ENCODE results near the gene KLHDC8A. TPM values are rescaled to one million over a fixed set of nuclear protein-coding genes. Genes with fewer than 3 reads are reported as not detected.

Gene KLHDC8A
- total RNA-seq, 2 donors from 2014 or later, result 0.38 to 0.53 TPM

GRCh38 chr1:205316161-205316566 lies 40.6 kb downstream of the KLHDC8A start:
- no peaks in the 10 kb centered on the region for H3K9me3 Mint-ChIP-seq
- Histone ChIP-seq H3K9me3 (ENCODE audit: control insufficient read depth, low read length) (no peaks in the 10 kb centered on the region), H3K36me3 (ENCODE audit: control insufficient read depth, insufficient read depth, low read length) (peaks cover 31% of the 10 kb centered on the region), H3K4me3 (ENCODE audit: low read length) (peak overlapping the region; percentile 97), H3K9ac (ENCODE audit: extremely low read depth, low read length, poor library complexity, severe bottlenecking) (no peak overlapping the region), H3K27me3 (ENCODE audit: control insufficient read depth, insufficient read depth, low read length, poor library complexity, severe bottlenecking) (no peaks in the 10 kb centered on the region), H3K4me1 (ENCODE audit: control insufficient read depth, insufficient read depth, low read length) (peaks cover 32% of the 10 kb centered on the region), H3K27ac (ENCODE audit: low read depth, low read length) (peak overlapping the region; percentile 45)
- TF ChIP-seq CTCF (conservative IDR thresholded peaks at IDR 0.05), result no peak
- H3K27ac Mint-ChIP-seq, result peak overlapping the region; percentile 16
- WGBS, 2 experiments (ENCODE audit: insufficient coverage in 1 of 2, insufficient read length in 1 of 2), result 80 to 86% methylated on average over 2 of the region's 2 CpGs
- peaks cover 3% of the 10 kb centered on the region for H3K27me3 Mint-ChIP-seq (ENCODE audit: insufficient read depth)
- DNase-seq, result no peak
- H3K36me3 Mint-ChIP-seq (ENCODE audit: low read depth), result peaks cover 12% of the 10 kb centered on the region
- no peak overlapping the region for H3K4me3 Mint-ChIP-seq
- H3K4me1 Mint-ChIP-seq, result peaks cover 81% of the 10 kb centered on the region

GRCh38 chr1:205315008-205315618 lies 41.6 kb downstream of the KLHDC8A start:
- Mint-ChIP-seq H3K36me3 (ENCODE audit: low read depth) (peaks cover 20% of the 10 kb centered on the region), H3K27me3 (ENCODE audit: insufficient read depth) (no peaks in the 10 kb centered on the region), H3K4me1 (peaks cover 73% of the 10 kb centered on the region), H3K27ac (peak overlapping the region; percentile 99), H3K4me3 (no peak overlapping the region), H3K9me3 (no peaks in the 10 kb centered on the region)
- Histone ChIP-seq H3K27ac (ENCODE audit: low read depth, low read length) (peak overlapping the region; percentile 99), H3K36me3 (ENCODE audit: control insufficient read depth, insufficient read depth, low read length) (peaks cover 41% of the 10 kb centered on the region), H3K27me3 (ENCODE audit: control insufficient read depth, insufficient read depth, low read length, poor library complexity, severe bottlenecking) (no peaks in the 10 kb centered on the region), H3K4me3 (ENCODE audit: low read length) (no peak overlapping the region), H3K9ac (ENCODE audit: extremely low read depth, low read length, poor library complexity, severe bottlenecking) (no peak overlapping the region), H3K4me1 (ENCODE audit: control insufficient read depth, insufficient read depth, low read length) (peaks cover 32% of the 10 kb centered on the region), H3K9me3 (ENCODE audit: control insufficient read depth, low read length) (no peaks in the 10 kb centered on the region)
- 83 to 85% methylated on average over 2 to 5 of the region's 5 CpGs for WGBS, 2 experiments (ENCODE audit: insufficient coverage in 1 of 2, insufficient read length in 1 of 2)
- no peak for DNase-seq
- TF ChIP-seq CTCF (conservative IDR thresholded peaks at IDR 0.05), result no peak

- DNase-seq, result peak; percentile 95
- H3K4me1 ChIP-seq (ENCODE audit: control insufficient read depth, insufficient read depth, low read length), result peaks cover 32% of the 10 kb centered on the region
- H3K36me3 ChIP-seq (ENCODE audit: control insufficient read depth, insufficient read depth, low read length), result peaks cover 49% of the 10 kb centered on the region
- Mint-ChIP-seq H3K4me1 (peaks cover 60% of the 10 kb centered on the region), H3K36me3 (ENCODE audit: low read depth) (peaks cover 31% of the 10 kb centered on the region), H3K9me3 (no peaks in the 10 kb centered on the region), H3K4me3 (peak overlapping the region; percentile 52), H3K27me3 (ENCODE audit: insufficient read depth) (no peaks in the 10 kb centered on the region), H3K27ac (peak overlapping the region; percentile 99)
- H3K4me3 ChIP-seq (ENCODE audit: low read length), result peak overlapping the region; percentile 63
- H3K27me3 ChIP-seq (ENCODE audit: control insufficient read depth, insufficient read depth, low read length, poor library complexity, severe bottlenecking), result no peaks in the 10 kb centered on the region
- 5 to 14% methylated on average over 13 to 21 of the region's 21 CpGs for WGBS, 2 experiments (ENCODE audit: insufficient coverage in 1 of 2, insufficient read length in 1 of 2)
- H3K9me3 ChIP-seq (ENCODE audit: control insufficient read depth, low read length), result no peaks in the 10 kb centered on the region
- peak overlapping the region; percentile 66 for H3K9ac ChIP-seq (ENCODE audit: extremely low read depth, low read length, poor library complexity, severe bottlenecking)
- TF ChIP-seq CTCF (conservative IDR thresholded peaks at IDR 0.05), result no peak
- peak overlapping the region; percentile 99 for H3K27ac ChIP-seq (ENCODE audit: low read depth, low read length)
These were observed 43.0 kb downstream of the KLHDC8A start for GRCh38 chr1:205313563-205314308.
